Left forelimb (tissue), 1 donor: ENCODE results near the gene GCK.

Experiments
- DNase-seq: peaks from one replicate; pipeline ENCODE4 v3.0.0-alpha.2; 2018; ENCODE audit warnings: low spot score

The GCK gene

GRCh38 chr7:44103923-44104859 is 85.0 kb downstream of the GCK start, which contains the start of gene AEBP1:
Gene AEBP1 (plus strand): TSS chr7:44104345. CDS start chr7:44104666, 321 bp downstream.
- no peak for DNase-seq

- DNase-seq: no peak
Measured at GRCh38 chr7:44103566-44103922, 85.7 kb downstream of the GCK start.

- DNase-seq: no peak
Measured at GRCh38 chr7:44102846-44103565, 86.2 kb downstream of the GCK start.

GRCh38 chr7:44101966-44102845 is 87.0 kb downstream of the GCK start:
- DNase-seq: no peak

GRCh38 chr7:44101303-44101965 is 87.8 kb downstream of the GCK start:
- DNase-seq: no peak

- DNase-seq: no peak
Measured at GRCh38 chr7:44100458-44101302, 88.6 kb downstream of the GCK start.

- no peak for DNase-seq
Measured at GRCh38 chr7:44099669-44100068, 89.6 kb downstream of the GCK start.

GRCh38 chr7:44098092-44099068 is 90.9 kb downstream of the GCK start:
- DNase-seq: no peak

- DNase-seq: no peak
Measured at GRCh38 chr7:44097064-44097932, 91.9 kb downstream of the GCK start.

- no peak for DNase-seq
Measured at GRCh38 chr7:44096326-44096881, 92.8 kb downstream of the GCK start.

- DNase-seq: no peak
Measured at GRCh38 chr7:44095781-44096180, 93.5 kb downstream of the GCK start.

GRCh38 chr7:44094883-44095592 is 94.2 kb downstream of the GCK start:
- no peak for DNase-seq

GRCh38 chr7:44094365-44094764 is 94.9 kb downstream of the GCK start:
- DNase-seq: no peak
